HepG2 (cell line): Measurements from ENCODE around the gene PTGDR2.

Source experiments
- CTCF ChIP-seq: sonication (generic); formaldehyde crosslinking; IDR thresholded peaks from 2 replicates; pipeline ENCODE4 v1.5.0; 2020; ENCODE audit warnings: mild to moderate bottlenecking, missing genetic modification reagents, moderate library complexity
- GLMP ChIP-seq: sonication (generic); formaldehyde crosslinking; IDR thresholded peaks from 2 replicates; pipeline ENCODE4 v1.9.0; 2021; ENCODE audit warnings: missing genetic modification reagents, mild to moderate bottlenecking, borderline replicate concordance
- ZNF547 ChIP-seq: sonication (generic); formaldehyde crosslinking; IDR thresholded peaks from 2 replicates; pipeline ENCODE4 v1.5.1; 2020; ENCODE audit warnings: mild to moderate bottlenecking, missing genetic modification reagents

- TF ChIP-seq ZNF547 (CRISPR knock-in tag) (no peak), GLMP (no peak), CTCF (CRISPR knock-in tag) (no peak)
Observed at GRCh38 chr11:60844870-60845221, 10.9 kb downstream of the PTGDR2 start.
